ENCODE data around the gene FABP2. TPM values are rescaled to one million over a fixed set of nuclear protein-coding genes. Genes with fewer than 3 reads are reported as not detected.
"Not testable (repeated sequence)": the region's sequence is repeated elsewhere in the genome, so short reads cannot be mapped to it uniquely, and the experiment has no call there.

FABP2 gene
- not detected for total RNA-seq
- not detected for polyA plus RNA-seq

DNA sequence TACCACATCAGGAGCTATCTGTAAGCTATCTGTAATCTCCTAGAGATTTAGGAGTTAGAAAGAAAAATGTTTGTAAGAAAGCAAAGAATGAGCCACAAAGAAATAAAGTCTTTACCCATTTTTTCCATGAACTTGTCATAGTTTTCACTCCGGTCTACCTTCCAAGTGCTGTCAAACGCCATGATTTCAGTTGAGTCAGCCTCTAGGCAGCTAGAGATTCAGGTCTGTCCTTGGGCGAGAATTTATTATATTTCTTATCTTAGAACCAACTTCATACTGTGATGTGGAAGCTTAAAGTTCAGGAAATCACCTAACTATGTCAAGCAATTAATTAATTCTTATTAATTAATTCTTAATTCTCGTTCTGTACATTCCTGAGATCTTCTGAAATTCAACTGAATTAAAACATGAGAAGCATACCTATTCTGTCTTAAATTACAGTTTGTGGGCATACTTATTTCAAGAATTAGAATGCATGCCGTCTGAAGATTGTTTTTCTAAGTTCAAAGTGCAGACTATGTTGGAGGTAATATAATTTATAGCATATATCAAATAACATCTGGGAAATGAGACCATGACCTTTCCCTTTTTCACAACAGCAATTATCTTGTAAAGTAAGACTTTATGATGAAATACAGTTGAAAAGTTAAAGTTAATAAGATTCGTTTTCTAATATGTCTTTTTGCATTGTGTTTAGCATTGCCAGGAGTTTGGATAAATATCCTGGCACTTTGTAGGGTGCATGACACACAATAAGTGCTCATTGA, at the start of gene FABP2:
FABP2 (minus strand) TSS at position 218 of the 767 bp plus-strand sequence; CDS start at position 182, 36 bp downstream.
- Histone ChIP-seq H3K27ac (ENCODE audit: low read depth) (no peak within 1 kb of the TSS), H3K4me3 (ENCODE audit: low read depth, low read length) (no peak within 1 kb of the TSS), H3K4me1 (ENCODE audit: insufficient read depth) (no peaks in the 10 kb centered on the region), H3K36me3 (ENCODE audit: insufficient read depth) (no peaks in the 10 kb centered on the region)
- WGBS = 68% methylated on average over 6 of the region's 6 CpGs
- DNase-seq (ENCODE audit: extremely low spot score) = no peak

DNA sequence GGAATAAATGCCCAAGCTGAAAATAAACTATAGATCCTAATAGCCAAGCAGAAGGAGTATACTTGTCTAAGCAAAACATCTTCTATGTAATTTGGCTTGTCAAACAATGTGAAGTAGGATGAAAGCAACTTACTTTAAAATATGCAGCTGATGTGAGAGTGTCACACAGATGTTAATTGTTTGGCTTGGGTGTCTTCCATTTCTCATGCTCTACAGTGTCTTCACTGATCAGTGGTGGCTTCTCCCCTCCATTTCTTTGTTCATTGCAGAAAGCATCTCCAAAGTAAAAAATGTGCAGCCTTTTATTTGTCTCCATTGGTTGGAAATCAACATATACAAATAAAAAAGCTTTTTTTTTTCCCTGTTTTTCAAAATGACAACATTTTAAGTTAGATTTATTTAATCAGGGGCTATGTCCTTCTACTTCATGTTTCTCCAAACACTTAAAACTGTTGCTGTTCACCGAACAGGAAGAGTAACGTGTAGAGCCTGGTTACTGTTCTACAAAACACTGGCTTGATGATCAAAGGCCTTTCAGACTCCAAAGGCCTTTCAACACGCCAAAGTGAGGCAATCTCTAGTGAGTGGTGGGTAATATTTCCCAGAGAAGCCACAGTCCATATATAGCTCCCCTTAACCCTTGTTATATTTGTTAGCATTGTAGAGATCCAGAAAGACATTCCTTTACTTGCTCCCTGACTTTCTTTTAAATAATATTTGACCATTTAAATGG, 49.2 kb upstream of the FABP2 start:
- H3K27ac ChIP-seq (ENCODE audit: low read depth); DNase-seq (ENCODE audit: extremely low spot score); H3K4me3 ChIP-seq (ENCODE audit: low read depth, low read length); H3K36me3 ChIP-seq (ENCODE audit: insufficient read depth); H3K4me1 ChIP-seq (ENCODE audit: insufficient read depth): not testable (repeated sequence)
- WGBS = 29% methylated on average over 3 of the region's 3 CpGs

DNA sequence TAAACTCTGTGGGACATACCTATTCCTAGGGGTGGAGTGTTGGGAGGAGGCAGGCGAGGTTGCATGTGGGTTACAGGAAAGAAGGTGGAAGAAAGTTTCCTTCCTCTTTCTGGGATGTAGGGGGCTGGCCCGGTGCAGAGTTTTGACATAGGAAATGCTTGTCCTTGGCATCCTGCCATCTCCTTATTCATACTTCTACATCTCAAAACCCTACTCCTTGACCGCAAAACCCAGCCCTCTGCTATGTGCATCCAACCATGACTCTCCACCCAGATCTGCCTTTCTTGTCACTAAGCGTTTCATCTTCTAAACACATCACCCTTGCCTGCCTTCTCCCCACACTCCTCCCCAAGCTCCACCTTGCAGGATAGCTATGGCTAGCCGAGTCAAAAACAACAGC, 48.5 kb upstream of the FABP2 start:
- H3K4me1 ChIP-seq (ENCODE audit: insufficient read depth); H3K36me3 ChIP-seq (ENCODE audit: insufficient read depth); DNase-seq (ENCODE audit: extremely low spot score); H3K4me3 ChIP-seq (ENCODE audit: low read depth, low read length); H3K27ac ChIP-seq (ENCODE audit: low read depth): not testable (repeated sequence)
- 47% methylated on average over 5 of the region's 5 CpGs for WGBS

DNA sequence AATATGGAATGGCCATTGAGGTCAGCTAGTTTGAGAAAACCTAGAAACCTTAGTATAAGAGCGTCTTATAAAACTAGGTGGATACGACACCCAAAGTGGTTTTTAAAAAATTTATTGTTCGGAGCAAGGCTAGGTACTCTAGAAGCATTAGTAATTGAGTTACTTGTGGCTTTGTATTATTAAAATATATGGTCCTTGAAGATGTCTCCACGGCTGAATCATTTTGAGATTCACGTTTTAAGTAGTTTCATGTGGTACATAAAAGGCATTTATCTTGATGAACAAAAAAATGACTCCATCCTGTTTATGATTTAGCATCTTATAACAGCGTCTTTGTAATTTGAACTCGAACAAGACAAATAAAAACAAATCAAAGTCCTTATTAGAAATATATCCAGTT, 44.9 kb upstream of the FABP2 start:
- H3K36me3 ChIP-seq (ENCODE audit: insufficient read depth); H3K4me1 ChIP-seq (ENCODE audit: insufficient read depth): not testable (repeated sequence)
- WGBS = 70% methylated on average over 7 of the region's 7 CpGs

DNA sequence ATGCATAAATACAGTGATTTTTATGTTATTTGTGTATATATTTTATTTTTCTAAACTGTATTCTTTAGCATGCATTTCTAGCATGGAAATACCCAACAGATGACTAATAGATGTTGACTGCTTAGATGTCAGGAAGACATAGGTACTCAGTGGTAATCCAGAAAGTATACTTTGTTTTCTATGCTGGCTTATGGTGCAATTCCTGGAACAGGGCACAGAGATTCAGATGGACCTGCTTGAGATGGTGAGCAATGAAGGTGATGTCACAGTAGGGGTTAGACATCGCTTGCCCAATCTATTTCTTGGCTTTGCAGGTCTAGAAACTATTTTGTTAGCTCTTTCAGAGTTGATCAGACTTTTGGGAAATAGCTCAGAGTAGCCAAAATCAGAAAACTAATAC, 42.3 kb upstream of the FABP2 start:
- not testable (repeated sequence) for DNase-seq (ENCODE audit: extremely low spot score); H3K4me1 ChIP-seq (ENCODE audit: insufficient read depth); H3K36me3 ChIP-seq (ENCODE audit: insufficient read depth); H3K27ac ChIP-seq (ENCODE audit: low read depth); H3K4me3 ChIP-seq (ENCODE audit: low read depth, low read length)
- WGBS = 92% methylated on average over 1 of the region's 1 CpG

More for the DNA sequence above, 44.9 kb upstream of the FABP2 start:
- not testable (repeated sequence) for H3K4me3 ChIP-seq (ENCODE audit: low read depth, low read length); DNase-seq (ENCODE audit: extremely low spot score); H3K27ac ChIP-seq (ENCODE audit: low read depth)

DNA sequence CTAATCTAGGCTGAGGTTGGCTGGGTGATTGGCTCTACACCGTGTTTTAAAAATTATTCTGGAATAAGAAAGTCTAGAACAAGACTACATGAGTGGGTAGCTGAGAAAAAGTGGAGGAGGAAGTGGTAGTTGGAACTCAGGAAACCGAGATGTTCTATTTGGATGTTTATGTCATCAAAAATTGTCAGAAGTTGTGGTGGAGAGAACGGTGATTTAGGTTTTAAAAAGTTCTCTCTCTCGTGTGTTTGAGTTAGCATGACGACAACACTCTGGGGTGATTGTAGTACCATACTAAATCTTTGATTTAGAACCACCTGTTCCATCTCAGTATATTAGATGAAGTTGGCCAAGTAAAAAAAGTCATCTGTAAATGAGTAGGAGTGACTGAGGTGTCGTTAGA, 41.4 kb upstream of the FABP2 start:
- not testable (repeated sequence) for H3K4me1 ChIP-seq (ENCODE audit: insufficient read depth); H3K27ac ChIP-seq (ENCODE audit: low read depth); H3K36me3 ChIP-seq (ENCODE audit: insufficient read depth); DNase-seq (ENCODE audit: extremely low spot score); H3K4me3 ChIP-seq (ENCODE audit: low read depth, low read length)
- WGBS = 83% methylated on average over 6 of the region's 6 CpGs

DNA sequence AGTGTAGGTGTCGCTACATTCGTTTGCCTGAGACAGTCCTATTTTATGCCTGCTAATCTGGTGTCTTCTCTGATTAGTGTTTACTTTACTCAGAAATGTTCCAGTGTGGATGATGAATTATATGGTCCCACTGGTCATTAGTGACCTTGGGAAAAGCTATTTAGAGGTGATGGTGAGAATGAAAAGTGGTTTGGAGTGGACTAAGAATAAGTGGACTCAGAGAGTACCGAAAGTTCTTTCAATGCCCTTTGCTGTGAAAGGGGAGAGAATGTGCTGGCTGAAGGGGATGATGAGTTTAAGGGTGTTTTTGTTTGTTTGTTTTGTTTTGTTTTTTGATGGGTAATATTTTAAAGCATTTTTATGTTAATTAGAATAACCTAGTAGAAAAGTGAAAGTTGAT, 40.5 kb upstream of the FABP2 start:
- not testable (repeated sequence) for DNase-seq (ENCODE audit: extremely low spot score); H3K27ac ChIP-seq (ENCODE audit: low read depth); H3K4me1 ChIP-seq (ENCODE audit: insufficient read depth); H3K36me3 ChIP-seq (ENCODE audit: insufficient read depth); H3K4me3 ChIP-seq (ENCODE audit: low read depth, low read length)
- 94% methylated on average over 3 of the region's 3 CpGs for WGBS

DNA sequence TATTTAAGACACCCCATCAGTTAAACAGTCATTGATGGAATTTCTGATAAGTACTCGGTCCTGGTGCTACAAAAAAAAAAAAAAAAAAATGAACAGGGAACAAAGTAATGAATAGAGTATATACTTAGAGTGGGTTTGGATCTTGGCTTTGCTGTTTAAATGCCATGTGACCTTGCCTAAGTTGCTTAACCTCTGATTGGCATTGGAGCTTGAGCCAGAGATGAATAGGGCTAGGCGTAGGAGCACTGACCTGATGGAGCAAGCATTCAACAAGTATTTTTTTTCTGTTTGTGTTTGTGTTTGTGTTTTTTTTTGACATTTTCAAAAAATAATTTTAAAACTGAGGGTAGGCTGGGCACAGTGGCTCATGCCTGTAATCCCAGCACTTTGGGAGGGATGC, 37.9 kb upstream of the FABP2 start:
- not testable (repeated sequence) for DNase-seq (ENCODE audit: extremely low spot score); H3K4me1 ChIP-seq (ENCODE audit: insufficient read depth); H3K36me3 ChIP-seq (ENCODE audit: insufficient read depth); H3K27ac ChIP-seq (ENCODE audit: low read depth); H3K4me3 ChIP-seq (ENCODE audit: low read depth, low read length)
- WGBS = 66% methylated on average over 2 of the region's 2 CpGs

DNA sequence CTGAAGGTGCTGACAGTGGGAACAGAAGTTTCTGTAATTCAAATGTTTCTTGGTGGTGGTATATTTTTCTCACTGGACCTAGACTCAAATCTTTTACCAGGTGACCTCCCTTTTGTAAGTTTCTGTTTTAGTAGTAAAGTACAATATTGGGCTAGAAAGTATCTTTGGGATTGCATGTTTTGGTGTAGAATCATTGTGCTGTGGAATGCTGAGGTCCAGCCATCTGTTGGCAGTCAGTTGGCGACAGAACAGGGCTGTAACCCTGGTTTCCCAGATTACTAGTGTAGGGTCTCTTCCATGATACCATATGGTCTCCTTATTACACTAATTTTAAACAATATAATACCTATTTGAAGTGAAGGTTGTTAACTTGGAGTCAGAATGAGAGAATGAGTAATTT, 34.9 kb upstream of the FABP2 start:
- not testable (repeated sequence) for DNase-seq (ENCODE audit: extremely low spot score); H3K4me1 ChIP-seq (ENCODE audit: insufficient read depth); H3K27ac ChIP-seq (ENCODE audit: low read depth); H3K4me3 ChIP-seq (ENCODE audit: low read depth, low read length); H3K36me3 ChIP-seq (ENCODE audit: insufficient read depth)
- 94% methylated on average over 1 of the region's 1 CpG for WGBS

DNA sequence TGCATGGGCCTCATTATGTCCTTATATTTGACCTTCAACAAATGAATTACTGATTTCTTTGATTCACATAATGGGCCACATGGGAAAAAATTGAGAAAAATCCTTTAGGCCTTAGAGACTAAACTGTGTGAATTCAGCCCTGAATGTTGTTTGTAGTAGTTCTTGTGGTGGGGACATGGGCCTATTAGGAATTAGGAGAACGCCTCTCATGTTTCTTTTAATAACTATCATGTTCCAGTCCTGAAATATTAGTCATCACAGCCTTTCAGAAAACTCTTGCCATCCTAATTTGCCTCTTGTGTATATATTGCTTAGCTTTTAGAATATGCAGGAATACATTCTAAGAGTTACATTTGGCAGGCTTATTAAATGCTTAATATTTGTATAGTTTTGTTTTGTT, 34.1 kb upstream of the FABP2 start:
- H3K36me3 ChIP-seq (ENCODE audit: insufficient read depth); H3K4me3 ChIP-seq (ENCODE audit: low read depth, low read length); H3K27ac ChIP-seq (ENCODE audit: low read depth); H3K4me1 ChIP-seq (ENCODE audit: insufficient read depth); DNase-seq (ENCODE audit: extremely low spot score): not testable (repeated sequence)
- 76% methylated on average over 1 of the region's 1 CpG for WGBS

DNA sequence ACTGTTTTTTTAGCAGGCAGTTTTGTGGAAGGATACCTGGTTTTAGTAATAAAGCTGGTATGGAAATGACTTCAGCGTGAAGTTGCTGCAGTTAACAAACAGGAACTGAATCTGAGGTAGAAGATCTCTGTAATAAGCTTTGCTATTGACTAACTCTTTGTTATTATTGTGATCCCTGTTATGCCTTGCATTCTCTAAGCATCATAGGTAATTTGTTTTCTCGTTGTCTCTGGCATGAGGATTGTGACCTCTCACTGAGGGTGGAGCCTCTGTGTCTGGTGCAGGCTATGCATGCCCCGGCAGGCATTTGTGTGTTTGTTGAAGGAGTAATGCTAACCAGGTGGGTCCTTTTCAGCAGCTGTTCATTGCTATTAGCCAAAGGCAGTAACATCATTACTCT, 31.4 kb upstream of the FABP2 start:
- not testable (repeated sequence) for H3K4me1 ChIP-seq (ENCODE audit: insufficient read depth); DNase-seq (ENCODE audit: extremely low spot score); H3K4me3 ChIP-seq (ENCODE audit: low read depth, low read length); H3K27ac ChIP-seq (ENCODE audit: low read depth); H3K36me3 ChIP-seq (ENCODE audit: insufficient read depth)
- WGBS = 57% methylated on average over 3 of the region's 3 CpGs

DNA sequence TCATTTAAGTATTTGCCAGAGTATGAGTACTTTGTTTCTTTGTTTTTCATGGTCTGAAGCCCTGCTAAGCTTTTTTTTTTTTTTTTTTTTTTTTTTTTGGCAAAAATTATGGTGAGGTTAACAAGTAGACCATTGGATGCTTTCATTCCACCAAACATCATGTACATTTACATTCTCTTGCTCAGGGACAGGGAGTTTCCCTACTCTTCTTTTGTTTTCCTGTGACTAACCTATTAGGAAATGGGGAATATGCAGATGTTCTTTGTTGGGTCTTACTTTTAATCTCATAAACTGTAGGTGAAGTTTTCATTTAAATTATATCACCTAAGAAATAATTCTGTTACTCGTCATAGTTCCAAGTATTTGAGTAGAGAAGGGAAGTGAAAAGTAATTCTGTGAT, 26.2 kb upstream of the FABP2 start:
- H3K4me3 ChIP-seq (ENCODE audit: low read depth, low read length); H3K27ac ChIP-seq (ENCODE audit: low read depth); DNase-seq (ENCODE audit: extremely low spot score); H3K4me1 ChIP-seq (ENCODE audit: insufficient read depth); H3K36me3 ChIP-seq (ENCODE audit: insufficient read depth): not testable (repeated sequence)
- 90% methylated on average over 1 of the region's 1 CpG for WGBS

DNA sequence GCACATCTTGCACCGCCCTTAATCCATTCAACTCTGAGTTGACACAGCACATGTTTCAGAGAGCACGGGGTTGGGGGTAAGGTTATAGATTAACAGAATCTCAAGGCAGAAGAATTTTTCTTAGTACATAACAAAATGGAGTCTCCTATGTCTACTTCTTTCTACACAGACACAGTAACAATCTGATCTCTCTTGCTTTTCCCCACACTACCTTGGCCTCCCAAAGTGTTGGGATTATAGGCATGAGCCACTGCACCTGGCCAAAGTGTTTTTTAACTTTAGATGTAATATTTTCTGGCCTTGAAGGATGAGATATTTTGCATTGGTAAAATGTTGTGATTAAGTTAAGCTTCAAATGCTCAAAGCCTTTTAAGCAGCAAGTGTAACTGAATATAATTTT, 21.4 kb upstream of the FABP2 start:
- DNase-seq (ENCODE audit: extremely low spot score); H3K4me1 ChIP-seq (ENCODE audit: insufficient read depth); H3K27ac ChIP-seq (ENCODE audit: low read depth); H3K36me3 ChIP-seq (ENCODE audit: insufficient read depth); H3K4me3 ChIP-seq (ENCODE audit: low read depth, low read length): not testable (repeated sequence)
- WGBS = no CpG with 5 or more reads among the region's 2 CpGs

DNA sequence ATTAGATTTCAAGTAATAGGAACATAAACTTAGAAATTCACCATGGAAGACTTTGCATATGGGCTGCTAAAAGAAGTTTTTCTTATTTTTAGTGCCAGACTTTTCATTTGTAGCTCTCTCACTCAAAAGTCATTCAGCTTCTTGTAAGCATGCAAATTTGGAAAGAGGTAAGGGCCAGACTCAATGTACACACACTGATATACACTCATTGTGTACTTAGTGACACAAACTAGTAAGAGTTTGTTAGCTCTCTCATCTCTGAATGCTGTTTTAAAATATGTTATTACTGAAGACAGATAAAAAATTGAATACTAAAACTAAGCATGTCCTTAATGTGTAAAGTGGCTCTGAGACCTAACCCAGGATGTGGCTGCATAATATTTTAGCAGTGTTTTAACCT, 18.0 kb upstream of the FABP2 start:
- not testable (repeated sequence) for DNase-seq (ENCODE audit: extremely low spot score); H3K36me3 ChIP-seq (ENCODE audit: insufficient read depth); H3K4me1 ChIP-seq (ENCODE audit: insufficient read depth); H3K4me3 ChIP-seq (ENCODE audit: low read depth, low read length); H3K27ac ChIP-seq (ENCODE audit: low read depth)
